A673 (cell line): ENCODE data around the gene HOMER3. TPM values are rescaled to one million over a fixed set of nuclear protein-coding genes. Genes with fewer than 3 reads are reported as not detected.

Source experiments
- BruUV-seq: library from RNA; stranded (reverse); fragments of 400-500 nt; replicated peaks from 2 replicates; lab custom pipeline; 2021; lab: Mats Ljungman, UMichigan
- CTCF ChIA-PET: fragments of 300-600 bp; sonication (Branson Sonifier 250); formaldehyde crosslinking; loops from one replicate; lab custom pipeline; 2022; ENCODE audit warnings: antibody characterized with exemption; lab: Charles Lee
- POLR2A ChIA-PET: fragments of 300-600 bp; sonication (Branson Sonifier 250); formaldehyde crosslinking; loops from one replicate; lab custom pipeline; 2022; ENCODE audit warnings: antibody characterized with exemption; ENCODE audit not compliant: low non-redundant PET; lab: Charles Lee
- DNase-seq: peaks from one replicate; pipeline ENCODE4 v3.0.0-alpha.2; 2015; ENCODE audit warnings: low spot score
- H3K27ac ChIP-seq: fragments of 200-600 bp; sonication (generic); 2 replicates; pipeline ENCODE4 v1.5.1; 2016; ENCODE audit warnings: mixed run types, low read depth, mild to moderate bottlenecking, mixed read lengths, antibody characterized with exemption, low read length; ENCODE audit not compliant: poor library complexity, severe bottlenecking
- H3K27me3 ChIP-seq: fragments of 200-600 bp; sonication (generic); replicated peaks from 2 replicates; pipeline ENCODE4 v1.6.1; 2017; ENCODE audit warnings: mixed run types, low read depth, mild to moderate bottlenecking, mixed read lengths, antibody characterized with exemption, low read length; ENCODE audit not compliant: insufficient read depth, poor library complexity
- H3K36me3 ChIP-seq: fragments of 200-600 bp; sonication (generic); 2 replicates; pipeline ENCODE4 v1.6.1; 2016; ENCODE audit warnings: mixed run types, mild to moderate bottlenecking, mixed read lengths, antibody characterized with exemption, low read length; ENCODE audit not compliant: insufficient read depth, poor library complexity, severe bottlenecking
- H3K4me1 ChIP-seq: fragments of 200-600 bp; sonication (generic); 2 replicates; pipeline ENCODE4 v1.6.1; 2017; ENCODE audit warnings: mixed run types, mild to moderate bottlenecking, mixed read lengths, antibody characterized with exemption, low read length; ENCODE audit not compliant: insufficient read depth, poor library complexity, severe bottlenecking
- H3K4me3 ChIP-seq: fragments of 200-600 bp; sonication (generic); 2 replicates; pipeline ENCODE4 v1.5.1; 2016; ENCODE audit warnings: low read depth, mixed run types, mild to moderate bottlenecking, mixed read lengths, low read length; ENCODE audit not compliant: poor library complexity, severe bottlenecking
- H3K9me3 ChIP-seq: fragments of 200-600 bp; sonication (generic); 2 replicates; pipeline ENCODE4 v1.6.1; 2016; ENCODE audit warnings: mixed run types, low read depth, mild to moderate bottlenecking, mixed read lengths, antibody characterized with exemption, low read length; ENCODE audit not compliant: poor library complexity, severe bottlenecking
- EZH2 ChIP-seq: fragments of 200-600 bp; sonication (generic); IDR thresholded peaks from 2 replicates; pipeline ENCODE4 v1.6.1; 2017; ENCODE audit warnings: borderline replicate concordance, low read depth, mild to moderate bottlenecking, mixed read lengths, antibody characterized with exemption, low read length; ENCODE audit not compliant: poor library complexity, severe bottlenecking
- intact Hi-C: fragments of 100-400 bp; cut with micrococcal nuclease; formaldehyde crosslinking; loops from one replicate; pipeline ENCODE4 v1.10.0; 2022; ENCODE audit not compliant: unreplicated experiment
- total RNA-seq: library from RNA; stranded (reverse); gene quantifications from 2 replicates; pipeline ENCODE4 v1.2.3, GENCODE V29; 2021
- TF ChIP-seq, protein P1 (sequence below): fragments of 300-800, 200-600 bp; sonication (generic); conservative IDR thresholded peaks from 2 replicates; pipeline ENCODE4 v1.5.1; 2017; ENCODE audit warnings: low read depth, mild to moderate bottlenecking, antibody characterized with exemption, low read length, moderate library complexity, mixed read lengths

Gene HOMER3
- total RNA-seq, 1 experiment from 2014 or later = 23.9 TPM

- intact Hi-C loops = no loop called here
Measured at GRCh38 chr19:18949858-18950257, 8.8 kb upstream of the HOMER3 start.

DNA sequence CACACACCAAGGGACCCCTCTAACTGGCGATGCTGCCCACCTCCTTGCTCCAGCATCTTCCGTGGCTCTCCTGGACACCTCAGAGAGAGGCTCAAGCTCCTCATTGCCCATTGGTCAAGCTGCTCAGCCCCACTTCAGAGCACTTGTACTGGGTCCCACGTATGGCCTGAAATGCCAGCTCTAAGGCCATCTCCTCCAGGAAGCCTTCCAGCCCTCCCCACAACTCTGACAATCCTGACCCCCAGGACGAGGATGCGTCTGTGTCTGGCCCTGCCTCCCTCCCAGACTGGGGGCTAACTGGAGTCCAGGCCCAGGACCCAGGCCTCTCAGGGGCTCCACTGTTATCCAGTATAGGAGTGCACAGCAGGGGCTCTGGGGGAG is 7.9 kb upstream of the HOMER3 start:
- no peaks in the 10 kb centered on the region for H3K9me3 ChIP-seq
- CTCF ChIA-PET = no interaction called here
- H3K36me3 ChIP-seq = no peaks in the 10 kb centered on the region
- intact Hi-C loops = no loop called here
- TF ChIP-seq EZH2 = no peak
- TF ChIP-seq, protein P1, sequence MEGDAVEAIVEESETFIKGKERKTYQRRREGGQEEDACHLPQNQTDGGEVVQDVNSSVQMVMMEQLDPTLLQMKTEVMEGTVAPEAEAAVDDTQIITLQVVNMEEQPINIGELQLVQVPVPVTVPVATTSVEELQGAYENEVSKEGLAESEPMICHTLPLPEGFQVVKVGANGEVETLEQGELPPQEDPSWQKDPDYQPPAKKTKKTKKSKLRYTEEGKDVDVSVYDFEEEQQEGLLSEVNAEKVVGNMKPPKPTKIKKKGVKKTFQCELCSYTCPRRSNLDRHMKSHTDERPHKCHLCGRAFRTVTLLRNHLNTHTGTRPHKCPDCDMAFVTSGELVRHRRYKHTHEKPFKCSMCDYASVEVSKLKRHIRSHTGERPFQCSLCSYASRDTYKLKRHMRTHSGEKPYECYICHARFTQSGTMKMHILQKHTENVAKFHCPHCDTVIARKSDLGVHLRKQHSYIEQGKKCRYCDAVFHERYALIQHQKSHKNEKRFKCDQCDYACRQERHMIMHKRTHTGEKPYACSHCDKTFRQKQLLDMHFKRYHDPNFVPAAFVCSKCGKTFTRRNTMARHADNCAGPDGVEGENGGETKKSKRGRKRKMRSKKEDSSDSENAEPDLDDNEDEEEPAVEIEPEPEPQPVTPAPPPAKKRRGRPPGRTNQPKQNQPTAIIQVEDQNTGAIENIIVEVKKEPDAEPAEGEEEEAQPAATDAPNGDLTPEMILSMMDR = no peak
- no TSS peak for BruUV-seq
- no peak overlapping the region for H3K27ac ChIP-seq
- H3K27me3 ChIP-seq = no peaks in the 10 kb centered on the region
- POLR2A ChIA-PET = no interaction called here
- no peaks in the 10 kb centered on the region for H3K4me1 ChIP-seq
- no peak for DNase-seq
- no peak overlapping the region for H3K4me3 ChIP-seq

More at GRCh38 chr19:18949858-18950257, 8.8 kb upstream of the HOMER3 start:
- TF ChIP-seq, protein P1 = no peak
- TF ChIP-seq EZH2 = no peak
- DNase-seq = no peak
- Histone ChIP-seq H3K4me3 (no peak overlapping the region), H3K9me3 (no peaks in the 10 kb centered on the region), H3K4me1 (no peaks in the 10 kb centered on the region), H3K27me3 (no peaks in the 10 kb centered on the region), H3K36me3 (no peaks in the 10 kb centered on the region), H3K27ac (no peak overlapping the region)
- CTCF ChIA-PET = no interaction called here
- no TSS peak for BruUV-seq
- POLR2A ChIA-PET = no interaction called here

DNA sequence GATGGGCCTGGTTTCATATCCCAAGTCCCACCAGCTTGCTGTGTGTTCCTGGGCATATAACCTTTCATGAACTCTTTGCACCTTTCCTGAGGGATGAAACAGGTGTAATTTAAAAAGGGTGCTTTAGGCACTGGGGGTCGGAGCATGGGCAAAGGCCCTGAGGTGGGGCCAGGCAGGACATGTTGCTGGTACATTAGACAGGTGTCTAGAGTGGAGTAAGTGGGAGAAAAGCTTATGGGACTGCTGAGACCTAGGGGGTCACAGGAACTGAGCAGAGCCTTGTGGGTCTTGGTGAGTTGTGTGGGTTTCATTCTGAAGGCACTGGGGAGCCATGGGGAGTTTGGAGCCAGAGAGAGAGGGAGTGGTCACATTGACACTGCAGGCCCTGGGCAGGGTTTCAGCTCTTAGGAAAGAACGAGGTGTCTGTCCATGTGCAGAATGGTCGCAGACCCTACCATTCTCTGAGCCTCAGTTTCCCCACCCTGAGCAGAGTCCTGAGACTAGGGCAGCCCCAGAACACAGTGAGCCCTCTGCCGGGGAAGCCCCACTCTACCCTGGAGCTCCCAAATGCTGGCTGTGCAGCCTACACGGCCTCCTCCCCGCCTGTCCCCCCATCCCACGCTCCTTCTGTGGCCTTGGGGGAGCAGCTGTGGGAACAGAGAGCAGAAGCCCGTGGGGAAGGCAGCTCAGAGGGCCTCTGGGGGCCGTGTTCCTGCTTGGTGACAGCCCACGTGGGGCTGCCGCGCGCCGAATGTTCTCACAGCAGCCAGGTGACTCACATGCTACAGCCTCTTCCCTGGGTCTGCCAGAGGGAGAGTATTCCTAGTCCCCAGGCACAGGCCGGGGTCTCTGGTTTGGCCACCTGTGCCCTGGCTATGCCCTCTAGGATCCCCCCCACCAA is 7.3 kb upstream of the HOMER3 start:
- ChIA-PET POLR2A (no interaction called here), CTCF (no interaction called here)
- no peaks in the 10 kb centered on the region for H3K36me3 ChIP-seq
- no TSS peak for BruUV-seq
- intact Hi-C loops = no loop called here
- no peak overlapping the region for H3K27ac ChIP-seq
- no peak for TF ChIP-seq EZH2
- TF ChIP-seq, protein P1 = no peak
- no peak overlapping the region for H3K4me3 ChIP-seq
- no peaks in the 10 kb centered on the region for H3K4me1 ChIP-seq
- DNase-seq = no peak
- no peaks in the 10 kb centered on the region for H3K27me3 ChIP-seq
- no peaks in the 10 kb centered on the region for H3K9me3 ChIP-seq
